Adrenal gland (tissue), 12 donors: ENCODE data around the gene UNG. TPM values are rescaled to one million over a fixed set of nuclear protein-coding genes. Genes with fewer than 3 reads are reported as not detected.

Source experiments
- DNase-seq, 7 donors: peaks; one replicate each; pipeline ENCODE4 v3.0.0-alpha.2; 2019 to 2020
- H3K27ac ChIP-seq, 5 donors: fragments of 200-600 bp; sonication (generic) in 4 of 5; 1 replicate in 3 of 5; 2 replicates in 2 of 5; pipeline versions ENCODE4 v1.5.1 to v1.8.0; 2016 to 2020; ENCODE audit warnings: mild to moderate bottlenecking in 1 of 5
- H3K27me3 ChIP-seq: fragments of 200-600 bp; 2 replicates; pipeline ENCODE4 v1.8.0; 2021
- H3K36me3 ChIP-seq, 2 donors: fragments of 200-600 bp; replicated peaks in 1 of 2; 1 replicate in 1 of 2; 2 replicates in 1 of 2; pipeline versions ENCODE4 v1.5.1 to v1.8.0; 2018 to 2022
- H3K4me1 ChIP-seq, 2 donors: fragments of 200-600 bp; replicated peaks in 1 of 2; 1 replicate in 1 of 2; 2 replicates in 1 of 2; pipeline versions ENCODE4 v1.5.1 to v1.8.0; 2018 to 2021
- H3K4me3 ChIP-seq, 4 donors: fragments of 200-600 bp; sonication (generic) in 3 of 4; one replicate each; pipeline ENCODE4 v1.5.1; 2016 to 2018
- H3K9me3 ChIP-seq, 3 donors: fragments of 200-600 bp; sonication (generic) in 1 of 3; replicated peaks in 1 of 3; 1 replicate in 2 of 3; 2 replicates in 1 of 3; pipeline versions ENCODE4 v1.5.1 to v1.8.0; 2016 to 2021
- CTCF ChIP-seq, 6 experiments: fragments of 450-650 bp in 4 of 6; fragments of 200-600 bp in 2 of 6; sonication (generic) in 1 of 6; IDR thresholded peaks; 1 replicate in 5 of 6; 2 replicates in 1 of 6; pipeline versions ENCODE4 v1.5.1 to v1.8.0; 2016 to 2021; ENCODE audit warnings: antibody characterized with exemption in 6 of 6, mild to moderate bottlenecking in 2 of 6, moderate library complexity in 1 of 6
- POLR2A ChIP-seq, 2 donors: fragments of 450-650 bp; IDR thresholded peaks; one replicate each; pipeline ENCODE4 v1.6.1; 2017; ENCODE audit warnings: antibody characterized with exemption in 2 of 2, mild to moderate bottlenecking in 2 of 2, moderate library complexity in 1 of 2
- WGBS, 4 donors: extraction: QIAGEN DNeasy Blood & Tissue Kit in 2 of 4; methylation state at CpG; one replicate each; pipeline versions ENCODE4 v1.1.5 to v1.1.7; 2013 to 2017; 5-methylcytosine and 5-hydroxymethylcytosine counted together
- intact Hi-C, 2 donors: fragments of 100-400 bp; cut with DNase I; formaldehyde crosslinking; loops; one replicate each; pipeline versions ENCODE4 v1.14.1 to v1.15.0; 2022 to 2023
- polyA plus RNA-seq, 3 donors: library from polyadenylated mRNA; stranded (reverse); fragments of 200-250 nt in 2 of 3; fragments of 350-450 nt in 1 of 3; fragmentation: Illumina TruSeq in 1 of 3; extraction: RNeasy Lipid Tissue Mini Kit (QIAGEN cat#74804) in 1 of 3; gene quantifications; one replicate each; pipeline ENCODE4 v1.2.3, GENCODE V29; 2013 to 2014
- total RNA-seq, 9 donors: library from RNA; depleted of rRNA in 4 of 9; stranded (reverse); fragments of >200 nt in 4 of 9; fragments of 120-200 nt in 1 of 9; fragmentation: NEBNext Ultra II Directional in 1 of 9; extraction: Animal tissue kit (Norgen Biotek cat#: 25700) in 1 of 9; gene quantifications; one replicate each; pipeline versions ENCODE4 v1.1.0 to v1.2.4, GENCODE V29; 2013 to 2023
- donor health status: healthy with polysubstance abuse.
- donor health status: Bipolar disorder and iron deficiency.
- donor health status: DM: yes; HTN: yes; CAD: no.
- donor health status: DM: no; HTN: no; CAD: no.
- donor health status: DM: no; HTN: no; CAD: no.
- donor health status: DM: yes; HTN: yes; CAD: no.

The UNG gene
- total and polyA plus RNA-seq, 12 donors, result 52.5 to 135 (median 72.8) TPM

GRCh38 chr12:109110988-109111495 is 13.6 kb downstream of the UNG start:
- Histone ChIP-seq H3K36me3 (peaks cover 0 to 26% of the 10 kb centered on the region in 2 donors), H3K27ac (peak overlapping the region; percentile 86 to 99 (median 90)), H3K4me3 (peak overlapping the region in 3 of 4 donors; percentile 23 to 70 (median 54)), H3K9me3 (no peaks in the 10 kb centered on the region), H3K4me1 (peaks cover 50 to 52% of the 10 kb centered on the region in 2 donors), H3K27me3 (no peaks in the 10 kb centered on the region)
- peak; percentile 94 to 98 (median 95) for DNase-seq
- peak; percentile 75 to 83 for TF ChIP-seq POLR2A (IDR thresholded peaks at IDR 0.05)
- TF ChIP-seq CTCF (IDR thresholded peaks at IDR 0.05), result no peak
- intact Hi-C loops, result loop anchor here in 1 of 2 donors (10.0 kb wide), 1 partner anchor 54 kb away; no protein-coding TSS in a partner anchor
- WGBS, 4 donors, result 0 to 12% (median 8%) methylated on average over 9 to 28 of the region's 28 CpGs

DNA sequence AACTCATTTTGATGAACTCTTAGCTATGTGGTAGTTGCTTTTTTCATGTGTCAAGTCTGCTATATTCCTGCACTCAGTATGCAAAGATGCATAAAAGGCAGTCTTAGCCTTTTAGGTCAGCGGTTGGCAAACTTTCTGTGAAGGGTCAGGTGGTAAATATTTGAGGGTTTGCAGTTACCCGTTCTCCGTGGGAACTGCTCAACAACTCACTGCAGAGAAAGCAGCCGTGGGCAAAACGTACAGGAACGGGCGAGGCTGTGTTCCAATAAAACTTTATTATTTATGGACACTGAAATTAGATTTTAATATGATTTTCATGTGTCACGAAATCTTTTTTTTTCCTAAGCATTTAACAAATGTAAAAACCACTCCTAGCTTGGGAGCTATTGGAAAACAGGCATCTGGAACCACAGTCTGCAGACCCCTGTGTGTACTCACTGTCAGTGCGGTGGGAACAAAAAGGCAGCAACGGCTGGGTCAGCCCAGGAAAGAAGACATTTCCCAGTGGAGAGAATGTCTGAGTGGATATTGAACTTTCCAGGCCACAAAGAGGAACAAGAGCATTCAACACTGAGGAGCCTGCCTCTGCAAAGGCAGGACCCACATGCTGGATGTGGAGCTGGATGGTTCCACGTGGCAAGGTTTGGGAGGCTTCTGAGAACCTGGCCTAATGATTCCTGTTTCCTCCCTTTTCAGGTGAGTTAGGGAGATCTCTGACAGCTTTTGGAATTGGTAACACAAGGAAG is 15.5 kb downstream of the UNG start:
- Histone ChIP-seq H3K27ac (peak overlapping the region; percentile 9 to 94 (median 86)), H3K4me1 (peaks cover 63 to 71% of the 10 kb centered on the region in 2 donors)
- DNase-seq, result no peak

GRCh38 chr12:109113661-109114321 is 16.4 kb downstream of the UNG start:
- Histone ChIP-seq H3K36me3 (peaks cover 0 to under 1% of the 10 kb centered on the region in 2 donors), H3K27me3 (no peaks in the 10 kb centered on the region), H3K4me1 (peaks cover 70 to 80% of the 10 kb centered on the region in 2 donors), H3K4me3 (no peak overlapping the region), H3K27ac (peak overlapping the region; percentile 9 to 94 (median 86)), H3K9me3 (no peaks in the 10 kb centered on the region)
- WGBS, 4 donors, result 49 to 69% (median 56%) methylated on average over 5 of the region's 5 CpGs
- peak in 1 of 7 donors; percentile 37 for DNase-seq
- intact Hi-C loops, result loop anchor here in 1 of 2 donors (10.0 kb wide), 1 partner anchor 51 kb away; no protein-coding TSS in a partner anchor
- TF ChIP-seq CTCF (IDR thresholded peaks at IDR 0.05) (no peak), POLR2A (IDR thresholded peaks at IDR 0.05) (no peak)

More for the DNA sequence above, 15.5 kb downstream of the UNG start:
- intact Hi-C loops, result loop anchor here in 1 of 2 donors (10.0 kb wide), 1 partner anchor 52 kb away; no protein-coding TSS in a partner anchor
- TF ChIP-seq POLR2A (IDR thresholded peaks at IDR 0.05) (no peak), CTCF (IDR thresholded peaks at IDR 0.05) (no peak)
- 80 to 81% (median 80%) methylated on average over 11 of the region's 11 CpGs for WGBS, 4 donors
- no peaks in the 10 kb centered on the region for H3K9me3 ChIP-seq
- H3K4me3 ChIP-seq, result no peak overlapping the region
- peaks cover 0 to 10% of the 10 kb centered on the region in 2 donors for H3K36me3 ChIP-seq
- H3K27me3 ChIP-seq, result no peaks in the 10 kb centered on the region

- Histone ChIP-seq H3K27ac (peak overlapping the region; percentile 11 to 94 (median 89)), H3K4me3 (no peak overlapping the region), H3K4me1 (peaks cover 78 to 88% of the 10 kb centered on the region in 2 donors), H3K36me3 (no peaks in the 10 kb centered on the region), H3K27me3 (no peaks in the 10 kb centered on the region), H3K9me3 (no peaks in the 10 kb centered on the region)
- TF ChIP-seq CTCF (IDR thresholded peaks at IDR 0.05) (no peak), POLR2A (IDR thresholded peaks at IDR 0.05) (no peak)
- intact Hi-C loops, result loop anchor here in 1 of 2 donors (10.0 kb wide), 1 partner anchor 50 kb away; no protein-coding TSS in a partner anchor
- 40 to 53% (median 52%) methylated on average over 2 of the region's 2 CpGs for WGBS, 4 donors
- DNase-seq, result no peak
Measured at GRCh38 chr12:109114644-109115043, 17.2 kb downstream of the UNG start.
